HG02610 (cell line): ENCODE data around the gene MREG.
"Not testable (repeated sequence)": the region's sequence is repeated elsewhere in the genome, so short reads cannot be mapped to it uniquely, and the experiment has no call there.

Experiments used
- ATAC-seq: cut with Tn5 transposase; IDR thresholded peaks from one replicate; pipeline ENCODE4 v1.9.1; 2021; ENCODE audit warnings: mild to moderate bottlenecking, moderate library complexity; ENCODE audit not compliant: unreplicated experiment

The MREG gene

GRCh38 chr2:215994911-215995310 is 18.4 kb downstream of the MREG start:
- ATAC-seq: no peak

DNA sequence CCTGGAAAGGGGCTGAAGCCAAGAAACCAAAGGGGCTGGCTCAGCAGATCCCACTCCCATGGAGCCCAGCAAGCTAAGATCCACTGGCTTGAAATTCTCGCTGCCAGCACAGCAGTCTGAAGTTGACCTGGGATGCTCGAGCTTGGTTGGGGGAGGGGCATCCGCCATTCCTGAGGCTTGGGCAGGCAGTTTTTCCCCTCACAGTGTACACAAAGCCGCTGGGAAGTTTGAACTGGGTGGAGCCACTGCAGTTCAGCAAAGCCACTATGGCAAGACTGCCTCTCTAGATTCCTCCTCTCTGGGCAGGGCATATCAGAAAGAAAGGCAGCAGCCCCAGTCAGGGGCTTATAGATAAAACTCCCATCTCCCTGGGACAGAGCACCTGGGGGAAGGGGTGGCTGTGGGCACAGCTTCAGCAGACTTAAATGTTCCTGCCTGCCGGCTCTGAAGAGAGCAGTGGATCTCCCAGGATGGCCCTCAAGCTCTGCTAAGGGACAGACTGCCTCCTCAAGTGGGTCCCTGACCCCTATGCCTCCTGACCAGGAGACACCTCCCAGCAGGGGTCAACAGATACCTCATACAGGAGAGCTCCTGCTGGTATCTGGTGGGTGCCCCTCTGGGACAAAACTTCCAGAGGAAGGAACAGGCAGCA is 24.7 kb downstream of the MREG start:
- not testable (repeated sequence) for ATAC-seq

DNA sequence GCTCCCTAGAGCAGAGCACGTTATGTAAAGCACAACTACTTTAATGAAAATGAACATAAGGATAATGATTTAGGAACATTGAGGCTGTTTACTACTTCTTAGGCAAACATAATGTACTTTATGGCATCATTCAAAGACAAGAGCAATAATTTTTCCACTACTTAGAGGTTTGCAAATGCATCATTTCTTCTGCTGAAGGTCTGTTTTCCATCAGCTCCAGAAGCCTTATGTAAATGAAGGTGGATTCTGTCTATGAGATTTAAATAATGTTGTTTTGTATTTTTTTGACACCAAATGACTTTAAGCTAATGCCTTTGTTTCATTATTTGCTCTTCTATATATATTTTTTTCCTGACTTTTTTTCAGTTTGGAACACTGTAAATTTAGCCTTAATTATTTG is 28.1 kb downstream of the MREG start:
- no peak for ATAC-seq

GRCh38 chr2:215984661-215985060 is 28.7 kb downstream of the MREG start:
- no peak for ATAC-seq

DNA sequence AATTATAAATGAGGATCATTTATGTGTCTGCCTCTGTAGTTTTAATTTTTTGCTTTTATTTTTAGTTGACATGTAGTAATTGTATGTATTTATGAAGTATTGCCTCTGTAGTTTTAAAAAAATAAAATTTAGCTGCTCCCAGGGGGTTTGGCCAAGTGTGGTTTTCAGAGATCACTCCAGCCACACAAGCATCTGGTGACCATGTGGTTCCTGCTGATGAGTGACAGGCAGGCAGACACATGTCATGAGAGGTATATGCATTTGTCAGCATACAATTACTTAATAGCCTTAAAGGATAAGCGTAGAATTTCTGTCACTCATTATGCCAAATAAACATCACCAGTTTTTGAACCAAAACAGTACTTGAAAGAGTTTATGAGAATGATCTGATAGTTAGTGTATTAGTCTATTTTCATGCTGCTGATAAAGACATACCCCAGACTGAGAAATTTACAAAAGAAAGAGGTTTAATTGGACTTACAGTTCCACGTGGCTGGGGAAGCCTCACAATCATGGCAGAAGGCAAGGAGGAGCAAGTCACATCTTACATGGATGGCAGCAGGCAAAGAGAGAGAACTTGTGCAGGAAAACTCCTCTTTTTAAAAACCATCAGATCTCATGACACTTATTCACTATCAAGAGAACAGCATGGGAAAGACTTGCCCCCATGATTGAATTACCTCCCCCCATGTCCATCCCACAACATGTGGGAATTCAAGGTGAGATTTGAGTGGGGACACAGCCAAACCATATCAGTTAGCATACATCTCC is 29.6 kb downstream of the MREG start:
- ATAC-seq: peak; percentile 40

DNA sequence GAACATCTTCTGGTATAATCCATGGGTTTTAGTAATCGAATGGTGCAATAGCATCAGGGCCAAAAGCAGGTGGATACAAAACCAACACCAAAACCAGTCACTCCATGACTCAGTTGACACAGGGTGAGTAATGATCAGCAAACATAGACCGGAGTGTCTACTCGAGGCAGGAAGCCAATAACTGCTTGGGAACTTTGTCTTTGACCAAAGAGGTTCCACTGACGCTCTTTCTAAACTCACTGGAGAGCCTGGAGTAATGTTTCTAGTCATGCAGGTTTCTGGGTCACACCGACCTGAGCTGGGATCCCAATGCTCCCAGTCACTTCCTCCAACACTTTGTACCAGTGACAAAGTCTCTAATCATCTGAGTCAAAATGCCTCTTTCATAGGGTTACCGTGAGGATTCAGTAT is 30.9 kb downstream of the MREG start:
- ATAC-seq: peak; percentile 85

- ATAC-seq: no peak
Observed at GRCh38 chr2:215981115-215981514, 32.2 kb downstream of the MREG start.

GRCh38 chr2:215979620-215980019 is 33.7 kb downstream of the MREG start:
- peak; percentile 44 for ATAC-seq

- no peak for ATAC-seq
Observed at GRCh38 chr2:215974700-215975429, 38.5 kb downstream of the MREG start.

- ATAC-seq: no peak
Observed at GRCh38 chr2:215973954-215974699, 39.2 kb downstream of the MREG start.

DNA sequence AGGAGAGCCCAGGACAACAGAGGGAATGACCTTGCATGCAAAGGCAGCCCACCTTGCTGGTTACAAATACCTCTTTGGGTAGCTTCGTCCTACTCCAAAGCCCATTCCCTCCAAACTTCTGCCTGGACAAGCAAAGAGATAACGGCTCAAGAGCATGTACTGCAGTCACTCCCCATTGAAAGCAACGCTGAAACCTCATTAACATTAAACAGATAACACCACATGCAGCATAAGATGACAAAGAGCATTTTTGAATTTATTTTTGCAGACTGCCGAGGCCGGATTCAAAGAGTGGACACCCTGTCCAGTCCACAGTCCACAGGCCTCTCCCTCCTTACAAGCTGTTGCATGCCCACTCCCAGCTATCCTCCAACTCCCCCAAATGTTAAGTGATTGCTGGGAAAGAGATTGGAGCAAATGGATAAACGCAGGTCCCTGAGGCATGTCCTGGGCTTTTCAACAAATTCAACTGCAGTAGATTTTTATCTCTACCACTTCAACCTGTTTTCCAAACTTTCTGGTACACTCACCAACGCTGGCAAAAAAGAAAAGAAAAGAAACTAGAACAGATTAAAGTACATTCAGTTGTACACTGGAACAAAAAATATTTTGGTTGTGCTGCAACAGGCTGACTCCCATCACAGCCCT is 40.1 kb downstream of the MREG start:
- ATAC-seq: no peak

DNA sequence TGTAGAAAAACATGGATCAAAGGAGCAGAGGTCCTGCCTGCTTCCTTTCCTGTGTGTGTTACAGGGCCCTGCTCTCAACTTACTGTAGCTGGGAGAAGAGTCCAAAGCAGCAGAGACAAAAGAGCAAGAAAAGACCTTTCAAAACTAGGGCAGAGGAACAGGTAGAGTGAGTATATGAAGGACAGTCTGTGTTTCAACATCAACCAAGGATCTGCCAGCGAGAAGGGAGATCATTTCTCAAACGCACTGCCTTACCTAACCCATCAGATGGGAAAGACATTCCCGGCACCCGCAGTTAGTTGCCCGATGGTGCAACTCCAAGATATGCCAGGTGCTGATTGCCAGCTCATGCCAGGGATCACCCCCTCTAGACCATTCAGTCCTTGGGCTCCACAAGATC is 41.7 kb downstream of the MREG start:
- ATAC-seq: no peak

DNA sequence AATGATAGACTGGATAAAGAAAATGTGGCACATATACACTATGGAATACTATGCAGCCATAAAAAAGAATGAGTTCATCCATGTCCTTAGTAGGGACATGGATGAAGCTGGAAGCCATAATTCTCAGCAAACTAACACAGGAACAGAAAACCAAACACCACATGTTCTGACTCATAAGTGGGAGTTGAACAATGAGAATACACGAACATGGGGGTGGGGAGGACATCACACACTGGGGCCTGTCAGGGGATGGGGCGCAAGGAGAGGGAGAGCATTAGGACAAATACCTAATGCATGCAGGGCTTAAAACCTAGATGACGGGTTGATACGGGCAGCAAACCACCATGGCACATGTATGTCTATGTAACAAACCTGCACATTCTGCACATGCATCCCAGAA is 42.5 kb downstream of the MREG start:
- not testable (repeated sequence) for ATAC-seq

GRCh38 chr2:215970425-215970824 is 42.9 kb downstream of the MREG start:
- no peak for ATAC-seq

DNA sequence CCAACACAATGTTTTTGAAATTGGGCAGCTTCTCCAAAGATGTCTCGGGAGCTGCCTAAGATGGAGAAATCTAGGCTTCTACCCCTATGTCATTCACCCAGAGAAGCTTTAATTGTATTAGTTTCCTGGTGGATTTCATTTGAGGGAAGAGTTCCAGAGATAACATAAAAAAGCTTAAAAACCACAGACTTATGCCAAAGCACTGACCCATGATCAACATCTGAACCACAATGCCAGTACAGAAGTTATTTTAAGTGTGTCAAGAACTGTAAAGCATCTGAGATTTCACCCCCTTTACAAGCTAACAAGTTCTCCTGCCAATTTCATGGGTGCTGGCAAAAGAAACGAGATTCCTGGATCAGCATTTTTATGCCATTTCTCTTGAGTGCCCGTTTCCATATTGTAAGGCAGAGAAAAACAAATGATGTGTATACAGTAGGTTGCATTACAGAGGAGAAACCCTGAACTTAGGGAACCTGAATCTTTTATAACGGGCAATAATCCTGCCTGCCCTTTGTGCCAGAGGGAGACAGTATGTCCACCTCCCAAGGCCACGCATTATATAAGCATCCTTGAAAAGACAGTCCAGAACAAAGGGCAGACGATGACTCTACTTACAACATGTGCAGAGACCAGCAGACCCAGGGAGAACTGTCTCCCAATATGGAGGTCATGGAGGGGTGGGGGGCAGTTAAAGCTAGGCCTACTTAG is 44.1 kb downstream of the MREG start:
- ATAC-seq: no peak

GRCh38 chr2:215968499-215968898 is 44.9 kb downstream of the MREG start:
- peak; percentile 35 for ATAC-seq

- ATAC-seq: peak; percentile 52
Observed at GRCh38 chr2:215967590-215968378, 45.6 kb downstream of the MREG start.

DNA sequence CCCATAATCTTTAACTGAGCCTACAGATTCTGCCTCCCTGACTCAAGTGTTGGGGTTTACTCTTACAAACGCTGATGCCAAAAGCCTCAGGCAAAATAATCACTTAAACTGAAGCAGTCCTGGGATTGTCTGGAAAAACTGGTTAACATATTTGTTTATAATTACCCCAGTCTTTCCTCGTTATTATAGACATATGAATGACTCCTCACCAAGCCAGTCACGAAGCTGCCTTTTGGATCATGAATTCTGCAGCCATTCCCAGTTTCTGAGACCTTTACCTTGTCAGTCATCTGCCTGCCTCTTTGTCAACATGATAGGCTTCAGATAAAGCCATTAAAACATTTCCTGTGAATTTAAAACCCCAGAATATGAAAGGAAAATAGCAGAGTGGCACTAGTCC is 46.4 kb downstream of the MREG start:
- no peak for ATAC-seq

GRCh38 chr2:215966274-215966673 is 47.1 kb downstream of the MREG start:
- no peak for ATAC-seq
